ENCODE results near the gene EPS15. TPM values are rescaled to one million over a fixed set of nuclear protein-coding genes. Genes with fewer than 3 reads are reported as not detected.

The EPS15 gene
- total and polyA plus RNA-seq, 9 of the 15 experiments (the other 6 are each of a cell fraction or from before 2014, with no cell fraction given) = 23.1 to 69.0 (median 41.7) TPM

GRCh38 chr1:51519048-51519864, at the start of gene EPS15 (continued):
- TF ChIP-seq ZFP91 (CRISPR knock-in tag; IDR thresholded peaks at IDR 0.05) (no peak), ZNF263 (CRISPR knock-in tag; IDR thresholded peaks at IDR 0.05; ENCODE audit: borderline replicate concordance) (peak; percentile 59; the same call in 1 of the 2 replicates), CC2D1A (IDR thresholded peaks at IDR 0.05) (peak; percentile 79; the same call in 1 of the 2 replicates), THRB (CRISPR knock-in tag; conservative IDR thresholded peaks at IDR 0.05) (0 out of 2 replicates have a peak, but pooled peaks have one; percentile 65), ZNF644 (tag; IDR thresholded peaks at IDR 0.05; ENCODE audit: low read depth) (no peak; the same call in 1 of the 2 replicates), SIN3A (IDR thresholded peaks at IDR 0.05; ENCODE audit: borderline replicate concordance in 2 of 2, control insufficient read depth in 1 of 2, low read depth in 2 of 2, low read length in 2 of 2) (peak; percentile 40 to 86; a peak in 2 of 4 replicates), ZNF12 (CRISPR knock-in tag; IDR thresholded peaks at IDR 0.05) (no peak; the same call in 1 of the 2 replicates), CTCF (IDR thresholded peaks at IDR 0.05 in 2 of 3, conservative IDR thresholded peaks at IDR 0.05 in 1 of 3; ENCODE audit: insufficient read depth in 2 of 3, low read depth in 1 of 3, low read length in 3 of 3) (no peak), TAL1 (IDR thresholded peaks at IDR 0.05) (no peak), RBM17 (IDR thresholded peaks at IDR 0.05; ENCODE audit: borderline replicate concordance, low read depth, low read length) (no peak), NR2C2 (CRISPR knock-in tag; IDR thresholded peaks at IDR 0.05) (peak; percentile 81; the same call in 1 of the 2 replicates), NR2C2 (tag; IDR thresholded peaks at IDR 0.05) (peak; percentile 89)
- TF ChIP-seq, protein P1, sequence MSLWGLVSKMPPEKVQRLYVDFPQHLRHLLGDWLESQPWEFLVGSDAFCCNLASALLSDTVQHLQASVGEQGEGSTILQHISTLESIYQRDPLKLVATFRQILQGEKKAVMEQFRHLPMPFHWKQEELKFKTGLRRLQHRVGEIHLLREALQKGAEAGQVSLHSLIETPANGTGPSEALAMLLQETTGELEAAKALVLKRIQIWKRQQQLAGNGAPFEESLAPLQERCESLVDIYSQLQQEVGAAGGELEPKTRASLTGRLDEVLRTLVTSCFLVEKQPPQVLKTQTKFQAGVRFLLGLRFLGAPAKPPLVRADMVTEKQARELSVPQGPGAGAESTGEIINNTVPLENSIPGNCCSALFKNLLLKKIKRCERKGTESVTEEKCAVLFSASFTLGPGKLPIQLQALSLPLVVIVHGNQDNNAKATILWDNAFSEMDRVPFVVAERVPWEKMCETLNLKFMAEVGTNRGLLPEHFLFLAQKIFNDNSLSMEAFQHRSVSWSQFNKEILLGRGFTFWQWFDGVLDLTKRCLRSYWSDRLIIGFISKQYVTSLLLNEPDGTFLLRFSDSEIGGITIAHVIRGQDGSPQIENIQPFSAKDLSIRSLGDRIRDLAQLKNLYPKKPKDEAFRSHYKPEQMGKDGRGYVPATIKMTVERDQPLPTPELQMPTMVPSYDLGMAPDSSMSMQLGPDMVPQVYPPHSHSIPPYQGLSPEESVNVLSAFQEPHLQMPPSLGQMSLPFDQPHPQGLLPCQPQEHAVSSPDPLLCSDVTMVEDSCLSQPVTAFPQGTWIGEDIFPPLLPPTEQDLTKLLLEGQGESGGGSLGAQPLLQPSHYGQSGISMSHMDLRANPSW (CRISPR knock-in tag; IDR thresholded peaks at IDR 0.05) = no peak
- TF ChIP-seq, protein P2, sequence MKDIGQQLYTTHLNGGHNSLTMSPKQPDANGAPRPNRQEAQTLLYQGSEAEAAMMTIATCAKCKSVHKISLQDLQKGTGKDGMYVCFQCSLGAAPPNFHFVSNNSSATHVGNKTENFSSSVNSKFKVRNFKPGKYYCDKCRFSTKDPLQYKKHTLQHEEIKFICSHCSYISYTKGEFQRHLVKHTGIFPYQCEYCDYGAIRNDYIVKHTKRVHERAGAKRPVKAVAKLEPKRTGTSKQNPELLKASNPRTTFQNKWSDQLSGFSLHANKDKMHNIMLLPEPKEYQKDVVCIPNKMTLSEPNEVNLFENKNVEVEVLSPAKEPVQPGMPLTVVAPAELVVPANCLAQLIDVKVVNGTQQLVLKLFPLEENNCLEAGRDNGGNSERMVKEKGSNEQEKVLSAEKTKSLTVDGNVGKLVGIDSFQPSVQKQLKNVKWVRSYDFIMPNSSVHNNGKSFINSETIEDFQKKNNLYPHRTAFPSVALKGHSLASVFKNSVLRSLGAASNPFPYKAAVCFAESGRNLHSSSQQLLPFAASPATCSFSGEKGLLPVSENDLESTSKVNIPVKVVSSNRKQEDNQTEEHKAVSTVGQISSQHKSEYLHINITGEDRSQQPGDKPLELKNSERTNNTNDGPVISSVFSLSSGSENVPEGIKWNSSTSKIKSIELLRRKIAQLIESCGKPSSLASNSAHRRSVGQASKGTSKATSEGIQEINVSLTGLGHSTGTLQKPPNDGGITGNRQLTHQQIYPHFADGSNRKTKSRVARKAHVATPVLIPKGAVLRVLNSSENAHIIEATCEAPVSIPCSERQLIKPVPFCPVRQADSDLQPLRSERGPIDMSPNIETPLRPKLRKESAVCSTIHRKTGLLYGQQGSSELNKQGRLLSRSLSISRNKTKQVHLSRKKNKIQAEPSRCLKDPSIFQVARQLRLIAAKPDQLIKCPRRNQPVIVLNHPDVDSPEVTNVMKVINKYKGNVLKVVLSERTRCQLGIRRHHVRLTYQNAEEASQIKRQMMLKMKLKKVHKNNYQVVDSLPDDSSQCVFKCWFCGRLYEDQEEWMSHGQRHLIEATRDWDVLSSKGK (CRISPR knock-in tag; IDR thresholded peaks at IDR 0.05) = no peak

Measured in K562 (cell line).